Breast epithelium (tissue), 3 donors: ENCODE data around the gene HELZ.

Source experiments
- CTCF ChIP-seq, 3 donors: fragments of 450-650 bp; IDR thresholded peaks; one replicate each; pipeline ENCODE4 v1.5.1; 2016 to 2017; ENCODE audit warnings: antibody characterized with exemption in 3 of 3, mild to moderate bottlenecking in 3 of 3, moderate library complexity in 3 of 3
- POLR2A ChIP-seq: fragments of 450-650 bp; IDR thresholded peaks from one replicate; pipeline ENCODE4 v1.6.1; 2016; ENCODE audit warnings: antibody characterized with exemption, mild to moderate bottlenecking, moderate library complexity
- POLR2AphosphoS5 ChIP-seq, 3 donors: sonication (generic); formaldehyde crosslinking; IDR thresholded peaks; one replicate each; pipeline ENCODE4 v1.6.1; 2017; ENCODE audit warnings: antibody characterized with exemption in 3 of 3

- TF ChIP-seq CTCF (IDR thresholded peaks at IDR 0.05) (no peak), POLR2A (no peak), POLR2AphosphoS5 (IDR thresholded peaks at IDR 0.05) (no peak)
Measured at GRCh38 chr17:67276075-67276474, 31.1 kb upstream of the HELZ start.
